ENCODE measurements around the gene ITGA8. TPM values are rescaled to one million over a fixed set of nuclear protein-coding genes. Genes with fewer than 3 reads are reported as not detected.
A peak's percentile ranks its signal among the peaks of the same experiment; 100 is the strongest.

ITGA8 gene
- total and polyA plus RNA-seq, 2 of the 4 experiments (the other 2 are of a cell fraction): under 0.01 to 0.02 TPM

DNA sequence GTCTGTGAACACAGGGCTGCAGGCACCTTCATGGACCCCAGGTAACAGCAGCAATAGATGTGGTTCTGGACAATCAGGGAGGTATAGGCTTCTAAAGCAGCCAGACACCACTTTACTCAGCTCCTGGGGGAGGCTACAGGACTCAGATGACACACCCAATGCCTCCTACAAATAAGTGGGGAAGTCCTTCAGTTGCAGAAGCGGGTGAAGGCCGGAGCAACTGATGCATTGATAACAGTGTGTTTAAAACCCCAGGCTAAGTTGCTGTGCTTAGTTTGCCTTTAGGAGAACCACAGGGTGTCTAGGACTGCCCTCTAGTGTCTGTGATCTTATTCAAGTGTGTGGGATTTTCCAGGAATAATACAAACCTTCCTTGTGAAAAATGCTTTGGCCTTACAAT, 5.9 kb upstream of the ITGA8 start:
- no peak overlapping the region for H2BK15ac ChIP-seq (ENCODE audit: low read depth, low read length)
- no peaks in the 10 kb centered on the region for H3K79me1 ChIP-seq (ENCODE audit: low read depth in 1 of 2, low read length in 2 of 2)
- peaks cover 21% of the 10 kb centered on the region for H3K27me3 ChIP-seq (ENCODE audit: control insufficient read depth, insufficient read depth, low read length)
- H2AFZ ChIP-seq (replicated peaks; ENCODE audit: low read length, poor library complexity): peak overlapping the region; percentile 26
- CTCF ChIA-PET: interaction anchor here (0.7 kb wide), 1 partner anchor 286 kb away, joined by 3 read pairs; no protein-coding TSS in a partner anchor
- no peak overlapping the region for H3K14ac ChIP-seq (replicated peaks; ENCODE audit: low read depth, low read length)
- H2BK120ac ChIP-seq (ENCODE audit: low read depth, low read length): no peak overlapping the region
- H2AK5ac ChIP-seq (ENCODE audit: low read depth, low read length): no peak overlapping the region
- ATAC-seq (ENCODE audit: low read depth) (peak; percentile 90), DNase-seq (peak; percentile 67)
- H3K4me3 ChIP-seq (ENCODE audit: insufficient read depth, low read depth, low read length): no peak overlapping the region
- BruUV-seq (replicated peaks): no TSS peak
- no peak overlapping the region for H4K91ac ChIP-seq (ENCODE audit: insufficient read depth, low read depth, low read length)
- no peak overlapping the region for H3K4me2 ChIP-seq (ENCODE audit: low read depth, low read length)
- TF ChIP-seq FOS (IDR thresholded peaks at IDR 0.05; ENCODE audit: low read depth, low read length) (no peak), SMC3 (IDR thresholded peaks at IDR 0.05; ENCODE audit: low read depth, low read length) (peak; percentile 69), RFX5 (IDR thresholded peaks at IDR 0.05; ENCODE audit: low read depth, low read length) (no peak), CHD1 (IDR thresholded peaks at IDR 0.05; ENCODE audit: low read depth, low read length) (no peak), POLR2A (IDR thresholded peaks at IDR 0.05; ENCODE audit: low read depth, low read length) (no peak), BHLHE40 (IDR thresholded peaks at IDR 0.05; ENCODE audit: low read depth, low read length) (no peak), RCOR1 (IDR thresholded peaks at IDR 0.05; ENCODE audit: insufficient replicate concordance, low read length) (no peak), MXI1 (IDR thresholded peaks at IDR 0.05; ENCODE audit: borderline replicate concordance, low read depth, low read length) (no peak), RAD21 (IDR thresholded peaks at IDR 0.05; ENCODE audit: low read length) (peak; percentile 69), MAZ (IDR thresholded peaks at IDR 0.05; ENCODE audit: borderline replicate concordance, low read depth, low read length) (no peak)
- TF ChIP-seq, protein P1, sequence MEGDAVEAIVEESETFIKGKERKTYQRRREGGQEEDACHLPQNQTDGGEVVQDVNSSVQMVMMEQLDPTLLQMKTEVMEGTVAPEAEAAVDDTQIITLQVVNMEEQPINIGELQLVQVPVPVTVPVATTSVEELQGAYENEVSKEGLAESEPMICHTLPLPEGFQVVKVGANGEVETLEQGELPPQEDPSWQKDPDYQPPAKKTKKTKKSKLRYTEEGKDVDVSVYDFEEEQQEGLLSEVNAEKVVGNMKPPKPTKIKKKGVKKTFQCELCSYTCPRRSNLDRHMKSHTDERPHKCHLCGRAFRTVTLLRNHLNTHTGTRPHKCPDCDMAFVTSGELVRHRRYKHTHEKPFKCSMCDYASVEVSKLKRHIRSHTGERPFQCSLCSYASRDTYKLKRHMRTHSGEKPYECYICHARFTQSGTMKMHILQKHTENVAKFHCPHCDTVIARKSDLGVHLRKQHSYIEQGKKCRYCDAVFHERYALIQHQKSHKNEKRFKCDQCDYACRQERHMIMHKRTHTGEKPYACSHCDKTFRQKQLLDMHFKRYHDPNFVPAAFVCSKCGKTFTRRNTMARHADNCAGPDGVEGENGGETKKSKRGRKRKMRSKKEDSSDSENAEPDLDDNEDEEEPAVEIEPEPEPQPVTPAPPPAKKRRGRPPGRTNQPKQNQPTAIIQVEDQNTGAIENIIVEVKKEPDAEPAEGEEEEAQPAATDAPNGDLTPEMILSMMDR (conservative IDR thresholded peaks at IDR 0.05; ENCODE audit: low read depth, low read length): peak; percentile 76
- TF ChIP-seq, protein P2, sequence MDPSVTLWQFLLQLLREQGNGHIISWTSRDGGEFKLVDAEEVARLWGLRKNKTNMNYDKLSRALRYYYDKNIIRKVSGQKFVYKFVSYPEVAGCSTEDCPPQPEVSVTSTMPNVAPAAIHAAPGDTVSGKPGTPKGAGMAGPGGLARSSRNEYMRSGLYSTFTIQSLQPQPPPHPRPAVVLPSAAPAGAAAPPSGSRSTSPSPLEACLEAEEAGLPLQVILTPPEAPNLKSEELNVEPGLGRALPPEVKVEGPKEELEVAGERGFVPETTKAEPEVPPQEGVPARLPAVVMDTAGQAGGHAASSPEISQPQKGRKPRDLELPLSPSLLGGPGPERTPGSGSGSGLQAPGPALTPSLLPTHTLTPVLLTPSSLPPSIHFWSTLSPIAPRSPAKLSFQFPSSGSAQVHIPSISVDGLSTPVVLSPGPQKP (IDR thresholded peaks at IDR 0.05; ENCODE audit: borderline replicate concordance, low read depth, low read length): no peak
- H2BK5ac ChIP-seq (ENCODE audit: low read depth, low read length, poor library complexity, severe bottlenecking): no peak overlapping the region
- POLR2A ChIA-PET (ENCODE audit: unreplicated experiment): no interaction called here
- H3K4ac ChIP-seq (ENCODE audit: low read depth, low read length): no peak overlapping the region
- H3K18ac ChIP-seq (ENCODE audit: low read depth, low read length): no peak overlapping the region
- intact Hi-C loops (cut with micrococcal nuclease) (loop anchor here (1.0 to 2.0 kb wide), 2 partner anchors 99 to 291 kb away; no protein-coding TSS in a partner anchor), dilution Hi-C loops (cut with HindIII; ENCODE audit: low sequenced_read_pairs, unreplicated experiment) (no loop called here), in situ Hi-C loops (cut with MboI; ENCODE audit: low sequenced_read_pairs) (loop anchor here (5.0 to 10.0 kb wide), 2 partner anchors 99 to 293 kb away; no protein-coding TSS in a partner anchor)
- no peaks in the 10 kb centered on the region for H3K4me1 ChIP-seq (ENCODE audit: control insufficient read depth, insufficient read depth, low read length)
- no peak overlapping the region for H3K27ac ChIP-seq (ENCODE audit: insufficient read depth, low read length)
- no peaks in the 10 kb centered on the region for H4K20me1 ChIP-seq (ENCODE audit: insufficient read depth, low read length)
- no CpG with 5 or more reads among the region's 2 CpGs for WGBS, 2 experiments (ENCODE audit: extremely low coverage in 2 of 2, insufficient read length in 1 of 2)
- no peaks in the 10 kb centered on the region for H3K36me3 ChIP-seq (ENCODE audit: control insufficient read depth, insufficient read depth, low read length)
- H3K23ac ChIP-seq (ENCODE audit: low read depth, low read length): no peak overlapping the region
- H3K56ac ChIP-seq (ENCODE audit: extremely low read depth, insufficient read depth, low read length): no peak overlapping the region
- H3K9me1 ChIP-seq (ENCODE audit: insufficient read depth, low read length): no peaks in the 10 kb centered on the region
- no peaks in the 10 kb centered on the region for H3K9me3 ChIP-seq (ENCODE audit: control insufficient read depth, insufficient read depth, low read length)
- no peak overlapping the region for H3K9ac ChIP-seq (ENCODE audit: low read depth, low read length)
- no peak overlapping the region for H2AK9ac ChIP-seq (replicated peaks; ENCODE audit: low read depth, low read length, poor library complexity)
- no peak overlapping the region for H4K8ac ChIP-seq (ENCODE audit: low read depth in 2 of 2, low read length in 2 of 2)
- no peak overlapping the region for H2BK20ac ChIP-seq (ENCODE audit: low read depth, low read length)
- H4K5ac ChIP-seq (ENCODE audit: low read depth, low read length): no peak overlapping the region
